ENCODE data around the gene MACC1. TPM values are rescaled to one million over a fixed set of nuclear protein-coding genes. Genes with fewer than 3 reads are reported as not detected.

The MACC1 gene
- total RNA-seq, 4 donors from 2014 or later = 0.33 to 11.6 (median 0.44) TPM; not detected in 1

GRCh38 chr7:20128001-20128400 is 89.2 kb downstream of the MACC1 start:
- no peak for TF ChIP-seq CTCF (IDR thresholded peaks at IDR 0.05; ENCODE audit: low read depth)

- no peak for TF ChIP-seq CTCF (IDR thresholded peaks at IDR 0.05; ENCODE audit: low read depth)
These were observed 95.1 kb downstream of the MACC1 start for GRCh38 chr7:20122073-20122472.

GRCh38 chr7:20121404-20121803 is 95.8 kb downstream of the MACC1 start:
- TF ChIP-seq CTCF (IDR thresholded peaks at IDR 0.05; ENCODE audit: low read depth) = no peak

DNA sequence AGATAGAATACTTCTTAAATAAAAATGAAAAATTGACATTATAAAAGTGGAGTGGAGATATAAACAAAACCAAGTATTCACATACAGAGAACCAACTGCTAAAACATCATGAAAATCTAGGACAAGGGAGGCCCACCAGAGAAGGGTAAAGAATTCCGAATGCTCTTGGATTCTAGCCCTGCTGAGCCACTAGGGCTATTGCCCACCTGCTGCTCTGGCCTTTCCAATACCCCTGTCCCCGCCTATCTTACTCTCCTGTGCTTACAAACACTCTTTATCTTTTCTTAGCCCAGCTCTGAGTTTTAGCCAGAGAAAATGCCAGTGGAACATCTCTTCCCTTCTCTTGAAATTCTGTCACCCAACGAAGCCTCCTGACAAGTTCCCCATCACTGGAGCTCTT is 100.3 kb downstream of the MACC1 start:
- TF ChIP-seq CTCF (IDR thresholded peaks at IDR 0.05; ENCODE audit: low read depth) = no peak

GRCh38 chr7:20114468-20114867 is 102.7 kb downstream of the MACC1 start:
- TF ChIP-seq CTCF (IDR thresholded peaks at IDR 0.05; ENCODE audit: low read depth) = no peak

GRCh38 chr7:20113427-20114027 is 103.7 kb downstream of the MACC1 start:
- TF ChIP-seq CTCF (IDR thresholded peaks at IDR 0.05; ENCODE audit: low read depth) = no peak

GRCh38 chr7:20112696-20113095 is 104.5 kb downstream of the MACC1 start:
- TF ChIP-seq CTCF (IDR thresholded peaks at IDR 0.05; ENCODE audit: low read depth) = no peak

Measured in subcutaneous adipose tissue (tissue), 4 donors.